Measurements from ENCODE around the gene ACTN2. TPM values are rescaled to one million over a fixed set of nuclear protein-coding genes. Genes with fewer than 3 reads are reported as not detected.

The ACTN2 gene
- polyA plus RNA-seq, 1 experiment: not detected

DNA sequence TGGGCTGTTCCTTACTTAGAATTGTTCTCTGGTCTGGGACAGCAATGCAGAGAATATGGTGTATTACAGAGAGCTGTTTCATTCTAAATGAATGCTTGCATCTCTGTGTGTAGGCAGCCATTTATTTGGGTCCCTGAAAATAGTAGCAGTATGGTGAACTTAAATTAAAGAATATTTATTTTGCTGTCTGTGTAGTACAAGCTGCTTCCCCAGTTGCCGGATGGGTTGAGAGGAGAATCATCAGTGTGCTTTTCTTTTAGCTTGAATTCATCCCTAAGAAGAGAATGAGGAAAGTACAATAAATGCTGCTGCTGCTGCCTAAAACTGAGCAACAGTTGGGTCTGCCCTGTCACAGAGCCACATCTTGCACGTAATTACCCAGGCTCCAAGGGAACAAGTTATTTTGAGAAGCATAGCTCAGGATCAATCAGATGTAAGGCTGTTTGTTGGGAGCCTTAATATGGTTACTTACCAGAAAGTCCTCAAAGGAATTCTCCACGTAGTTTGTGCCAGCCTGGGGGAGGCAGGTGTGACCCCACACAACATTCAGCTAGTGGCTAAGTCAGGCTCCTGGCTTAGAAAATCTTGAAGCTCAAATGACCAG lies 16.6 kb downstream of the ACTN2 start:
- Histone ChIP-seq H3K36me3 (ENCODE audit: control insufficient read depth, insufficient read depth, low read length) (no peaks in the 10 kb centered on the region), H3K4me3 (ENCODE audit: low read depth, low read length) (no peak overlapping the region), H3K27me3 (ENCODE audit: control insufficient read depth, insufficient read depth, low read length) (no peaks in the 10 kb centered on the region)
- CTCF ChIA-PET: no interaction called here
- DNase-seq (ENCODE audit: low read depth): no peak
- POLR2A ChIA-PET: no interaction called here
- TF ChIP-seq, protein P1, sequence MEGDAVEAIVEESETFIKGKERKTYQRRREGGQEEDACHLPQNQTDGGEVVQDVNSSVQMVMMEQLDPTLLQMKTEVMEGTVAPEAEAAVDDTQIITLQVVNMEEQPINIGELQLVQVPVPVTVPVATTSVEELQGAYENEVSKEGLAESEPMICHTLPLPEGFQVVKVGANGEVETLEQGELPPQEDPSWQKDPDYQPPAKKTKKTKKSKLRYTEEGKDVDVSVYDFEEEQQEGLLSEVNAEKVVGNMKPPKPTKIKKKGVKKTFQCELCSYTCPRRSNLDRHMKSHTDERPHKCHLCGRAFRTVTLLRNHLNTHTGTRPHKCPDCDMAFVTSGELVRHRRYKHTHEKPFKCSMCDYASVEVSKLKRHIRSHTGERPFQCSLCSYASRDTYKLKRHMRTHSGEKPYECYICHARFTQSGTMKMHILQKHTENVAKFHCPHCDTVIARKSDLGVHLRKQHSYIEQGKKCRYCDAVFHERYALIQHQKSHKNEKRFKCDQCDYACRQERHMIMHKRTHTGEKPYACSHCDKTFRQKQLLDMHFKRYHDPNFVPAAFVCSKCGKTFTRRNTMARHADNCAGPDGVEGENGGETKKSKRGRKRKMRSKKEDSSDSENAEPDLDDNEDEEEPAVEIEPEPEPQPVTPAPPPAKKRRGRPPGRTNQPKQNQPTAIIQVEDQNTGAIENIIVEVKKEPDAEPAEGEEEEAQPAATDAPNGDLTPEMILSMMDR (IDR thresholded peaks at IDR 0.05; ENCODE audit: insufficient read depth, low read depth, low read length): no peak

- Histone ChIP-seq H3K4me3 (ENCODE audit: low read depth, low read length) (no peak overlapping the region), H3K36me3 (ENCODE audit: control insufficient read depth, insufficient read depth, low read length) (no peaks in the 10 kb centered on the region), H3K27me3 (ENCODE audit: control insufficient read depth, insufficient read depth, low read length) (no peaks in the 10 kb centered on the region)
- ChIA-PET CTCF (no interaction called here), POLR2A (no interaction called here)
- no peak for DNase-seq (ENCODE audit: low read depth)
- TF ChIP-seq, protein P1 (IDR thresholded peaks at IDR 0.05; ENCODE audit: insufficient read depth, low read depth, low read length): no peak
These were observed 19.5 kb downstream of the ACTN2 start for GRCh38 chr1:236705771-236706170.

GRCh38 chr1:236706183-236706582 lies 19.9 kb downstream of the ACTN2 start:
- H3K4me3 ChIP-seq (ENCODE audit: low read depth, low read length): no peak overlapping the region
- DNase-seq (ENCODE audit: low read depth): no peak
- ChIA-PET POLR2A (no interaction called here), CTCF (no interaction called here)
- no peaks in the 10 kb centered on the region for H3K27me3 ChIP-seq (ENCODE audit: control insufficient read depth, insufficient read depth, low read length)
- H3K36me3 ChIP-seq (ENCODE audit: control insufficient read depth, insufficient read depth, low read length): no peaks in the 10 kb centered on the region
- TF ChIP-seq, protein P1 (IDR thresholded peaks at IDR 0.05; ENCODE audit: insufficient read depth, low read depth, low read length): no peak

- Histone ChIP-seq H3K4me3 (ENCODE audit: low read depth, low read length) (no peak overlapping the region), H3K27me3 (ENCODE audit: control insufficient read depth, insufficient read depth, low read length) (no peaks in the 10 kb centered on the region), H3K36me3 (ENCODE audit: control insufficient read depth, insufficient read depth, low read length) (no peaks in the 10 kb centered on the region)
- DNase-seq (ENCODE audit: low read depth): no peak
- TF ChIP-seq, protein P1 (IDR thresholded peaks at IDR 0.05; ENCODE audit: insufficient read depth, low read depth, low read length): no peak
- CTCF ChIA-PET: no interaction called here
- POLR2A ChIA-PET: no interaction called here
These were observed 24.1 kb downstream of the ACTN2 start for GRCh38 chr1:236710328-236710892.

DNA sequence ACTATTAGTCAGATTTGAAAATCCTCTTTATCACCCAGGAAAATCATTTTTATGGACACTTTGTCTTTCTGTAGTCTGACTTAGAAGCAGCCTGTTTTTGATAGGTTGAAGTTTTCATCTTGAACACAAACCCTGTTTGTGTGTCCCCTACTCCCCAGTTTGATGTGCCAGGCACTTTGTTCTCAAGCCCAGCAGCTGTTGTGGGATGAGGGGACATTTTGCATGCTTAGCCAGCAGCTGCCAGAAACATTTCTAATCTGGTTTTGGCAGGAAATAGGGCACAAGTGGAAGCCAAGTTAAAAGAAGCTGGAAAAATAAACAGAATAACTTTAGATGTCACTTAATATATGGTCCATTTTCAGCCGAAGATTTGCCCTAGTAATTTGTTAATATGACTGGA lies 29.9 kb downstream of the ACTN2 start:
- DNase-seq (ENCODE audit: low read depth): no peak
- ChIA-PET POLR2A (no interaction called here), CTCF (interaction anchor here (1.5 kb wide), 1 partner anchor 43 kb away, joined by 6 read pairs; no protein-coding TSS in a partner anchor)
- Histone ChIP-seq H3K4me3 (ENCODE audit: low read depth, low read length) (no peak overlapping the region), H3K36me3 (ENCODE audit: control insufficient read depth, insufficient read depth, low read length) (no peaks in the 10 kb centered on the region), H3K27me3 (ENCODE audit: control insufficient read depth, insufficient read depth, low read length) (no peaks in the 10 kb centered on the region)
- TF ChIP-seq, protein P1 (IDR thresholded peaks at IDR 0.05; ENCODE audit: insufficient read depth, low read depth, low read length): no peak
